HG03175 (cell line): Measurements from ENCODE around the gene GJA4.

Experiments used
- ATAC-seq: cut with Tn5 transposase; IDR thresholded peaks from one replicate; pipeline ENCODE4 v1.9.1; 2021; ENCODE audit warnings: mild to moderate bottlenecking, moderate library complexity; ENCODE audit not compliant: unreplicated experiment

GJA4 gene

DNA sequence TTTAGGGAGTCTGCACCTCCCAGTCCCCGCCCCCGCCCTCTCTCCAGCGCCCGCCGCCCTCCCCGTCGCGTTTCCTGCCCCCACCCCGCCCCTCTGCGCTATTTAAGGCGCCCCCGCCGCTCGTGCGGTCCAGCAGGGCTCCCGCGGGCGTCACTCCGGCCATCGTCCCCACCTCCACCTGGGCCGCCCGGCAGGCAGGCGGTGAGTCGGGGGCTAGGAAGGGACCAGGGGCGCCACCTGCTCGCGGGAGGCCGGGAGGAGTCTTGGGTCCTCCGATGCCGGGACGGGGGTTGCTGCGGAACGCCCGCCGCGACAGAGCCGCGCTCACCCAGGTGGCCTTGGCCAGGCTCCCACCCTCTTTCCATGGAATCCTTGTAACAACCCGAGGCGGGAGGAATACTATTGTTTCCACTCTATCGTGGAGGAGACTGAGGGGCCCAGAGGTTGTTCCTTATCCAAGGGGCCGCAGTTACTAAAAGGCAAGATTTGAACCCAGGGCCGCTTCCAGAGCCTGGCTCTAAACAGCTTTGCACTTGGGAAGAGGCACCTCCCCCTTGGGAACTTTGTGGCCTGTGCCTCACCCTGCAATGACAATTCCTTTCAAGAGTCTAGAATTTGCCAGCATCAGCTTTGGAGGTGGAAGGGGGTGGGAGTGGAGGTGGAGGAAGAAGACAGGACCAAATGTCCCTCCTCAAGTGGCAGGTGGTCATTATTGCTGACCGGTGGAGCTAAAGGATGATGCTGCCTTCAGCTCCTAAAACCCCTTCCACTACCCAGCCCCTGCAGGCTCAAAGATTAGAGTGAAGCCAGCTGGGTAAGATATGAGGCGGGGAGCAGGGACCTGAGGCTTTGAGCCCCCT is at the start of gene GJA4:
TSS of gene GJA4 (plus strand) at position 132 of the 860 bp plus-strand sequence. CDS start 1,215 bp downstream, outside the sequence.
- ATAC-seq: no peak

- no peak for ATAC-seq
Measured at GRCh38 chr1:34743775-34744174, 49.0 kb upstream of the GJA4 start.

GRCh38 chr1:34744851-34745250 is 47.9 kb upstream of the GJA4 start:
- no peak for ATAC-seq

- ATAC-seq: no peak
Measured at GRCh38 chr1:34745666-34746065, 47.1 kb upstream of the GJA4 start.

GRCh38 chr1:34746101-34746500 is 46.7 kb upstream of the GJA4 start:
- no peak for ATAC-seq

DNA sequence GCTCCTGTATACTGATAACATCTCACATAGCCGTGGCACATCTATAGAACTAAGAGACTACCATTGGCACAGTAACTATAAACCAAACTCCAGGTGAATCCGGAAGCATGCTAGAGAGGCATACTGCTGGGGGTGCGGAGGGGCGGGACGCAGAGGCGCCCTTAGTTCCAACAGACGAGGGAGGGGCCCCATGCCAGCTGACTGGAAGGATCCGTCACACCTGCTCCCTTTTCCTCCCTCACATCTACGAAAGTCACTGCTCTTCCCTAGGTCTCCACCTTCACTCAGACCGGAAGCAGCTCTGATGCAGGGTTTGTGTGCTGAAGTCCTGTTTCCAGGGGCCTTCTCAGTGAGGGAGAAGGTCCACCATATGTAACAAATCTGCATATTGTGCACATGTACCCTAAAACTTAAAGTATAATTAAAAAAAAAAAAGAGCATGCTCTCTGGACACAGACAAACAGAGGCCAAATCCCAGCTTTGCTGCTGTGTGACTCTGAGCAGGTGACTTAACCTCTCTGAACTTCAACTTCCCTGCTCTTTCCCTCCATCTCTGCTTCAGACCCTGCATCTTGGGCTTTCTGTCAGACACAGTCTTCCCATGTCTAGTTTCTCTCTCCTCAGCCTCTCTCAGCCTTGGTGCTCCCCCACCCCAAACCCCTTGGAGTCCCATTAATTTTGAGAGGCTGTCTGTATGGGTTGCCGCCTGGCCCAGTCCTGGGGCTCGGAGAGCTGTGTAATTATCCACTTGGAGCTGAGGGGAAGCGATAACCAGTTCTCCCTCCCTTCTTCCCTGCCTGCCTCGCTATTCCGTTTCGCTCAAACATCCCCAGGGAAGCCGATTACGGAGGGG is 45.8 kb upstream of the GJA4 start:
- ATAC-seq: no peak

- ATAC-seq: no peak
Measured at GRCh38 chr1:34747638-34747941, 45.2 kb upstream of the GJA4 start.

DNA sequence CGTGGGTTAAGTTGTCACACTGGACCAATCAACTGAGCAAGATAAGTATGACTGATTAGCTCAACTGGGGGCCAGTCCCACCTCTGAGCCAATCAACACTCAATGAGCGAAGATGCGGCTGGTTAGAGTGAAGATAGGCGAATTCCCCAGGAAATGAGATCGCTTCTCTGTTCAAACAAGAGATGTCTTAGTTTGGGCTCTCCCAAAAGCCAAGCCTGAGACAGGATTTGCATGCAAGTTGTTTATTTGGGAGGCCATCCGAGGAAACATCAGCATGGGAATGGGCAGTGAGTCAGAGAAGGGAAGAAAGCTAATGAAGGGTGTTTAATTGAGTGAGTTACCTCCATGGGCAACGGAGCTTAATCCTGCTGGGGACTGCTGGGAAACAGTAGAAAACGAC is 42.8 kb upstream of the GJA4 start:
- no peak for ATAC-seq

DNA sequence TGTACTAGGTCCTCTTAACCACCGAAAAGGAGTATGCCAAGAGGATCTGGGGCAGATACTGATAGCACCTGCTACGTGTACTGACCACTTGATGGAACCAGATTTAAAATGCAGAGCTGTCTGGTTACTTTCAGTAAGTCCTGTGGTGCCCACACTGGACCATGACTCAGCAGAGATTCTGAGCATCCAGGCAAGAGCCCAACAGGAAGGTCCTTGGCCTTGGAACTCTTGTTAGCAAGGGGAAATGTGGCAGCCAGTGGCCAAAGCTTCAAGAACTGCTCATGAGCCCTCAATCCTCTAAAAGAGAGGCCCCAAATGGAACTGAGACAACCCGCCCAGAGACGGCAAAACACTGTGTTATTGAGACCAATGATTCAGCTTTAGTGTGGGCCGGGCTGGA is 42.2 kb upstream of the GJA4 start:
- ATAC-seq: no peak

DNA sequence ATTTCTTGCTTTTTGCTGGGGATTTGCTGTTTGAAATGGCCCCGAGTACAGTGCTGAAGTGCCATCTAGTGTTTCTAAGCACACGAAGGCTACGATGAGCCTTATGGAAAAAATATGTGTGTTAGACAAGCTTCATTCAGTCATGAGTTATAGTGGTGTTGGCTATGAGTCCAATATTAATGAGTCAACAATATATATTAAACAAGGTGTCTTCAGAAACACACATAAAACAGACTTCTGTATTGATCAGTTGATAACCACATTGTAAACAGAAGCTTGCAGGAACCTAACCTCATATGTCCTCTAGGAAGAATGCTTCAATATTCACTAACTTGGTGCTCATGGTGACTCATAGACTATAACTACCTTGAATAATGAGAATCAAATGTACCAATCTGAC is 39.6 kb upstream of the GJA4 start:
- ATAC-seq: no peak

GRCh38 chr1:34754964-34755637 is 37.7 kb upstream of the GJA4 start, which contains the start of gene GJB5:
TSS of gene GJB5 (plus strand) at chr1:34755047. CDS start at chr1:34757331, 2,284 bp downstream.
- no peak for ATAC-seq

DNA sequence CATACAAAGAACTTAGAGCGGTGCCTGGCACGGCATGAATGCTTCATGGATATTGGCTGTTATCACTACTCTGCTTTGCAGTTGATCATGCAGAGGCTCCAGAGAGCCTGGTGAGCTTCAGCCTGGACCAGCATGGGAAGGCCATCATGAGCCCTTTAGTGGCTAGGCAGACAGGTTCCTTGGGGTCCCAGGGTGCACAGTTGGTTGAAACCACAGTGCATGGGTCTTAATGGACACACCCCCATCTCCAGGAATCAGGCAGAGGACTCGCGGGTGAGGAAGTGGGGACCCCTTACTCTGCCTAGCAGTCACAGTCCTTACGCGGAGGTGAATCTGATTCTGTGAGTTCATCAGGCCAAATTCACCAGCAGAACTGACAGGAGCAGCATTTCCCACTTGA is 36.8 kb upstream of the GJA4 start:
- ATAC-seq: no peak

- no peak for ATAC-seq
Measured at GRCh38 chr1:34757386-34757785, 35.4 kb upstream of the GJA4 start.

DNA sequence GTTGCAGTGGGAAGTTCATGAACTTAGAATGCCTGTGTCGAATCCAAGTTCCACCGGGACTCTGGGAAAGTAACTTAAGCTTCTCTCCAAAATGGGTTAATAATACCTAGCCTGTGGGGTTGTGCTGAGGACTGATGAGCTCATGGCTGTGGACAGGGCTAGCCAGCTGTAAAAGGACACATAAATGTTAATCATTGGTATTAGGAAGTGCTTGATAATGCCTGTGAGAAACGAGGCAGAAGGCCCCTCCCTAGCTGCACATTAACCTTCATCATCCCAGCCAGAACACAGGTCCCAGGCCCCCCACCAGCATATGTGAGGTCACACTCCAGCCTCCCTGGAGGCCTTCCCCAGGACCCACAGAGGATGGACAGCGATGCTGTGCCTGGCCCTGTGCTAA is 34.0 kb upstream of the GJA4 start:
- no peak for ATAC-seq

DNA sequence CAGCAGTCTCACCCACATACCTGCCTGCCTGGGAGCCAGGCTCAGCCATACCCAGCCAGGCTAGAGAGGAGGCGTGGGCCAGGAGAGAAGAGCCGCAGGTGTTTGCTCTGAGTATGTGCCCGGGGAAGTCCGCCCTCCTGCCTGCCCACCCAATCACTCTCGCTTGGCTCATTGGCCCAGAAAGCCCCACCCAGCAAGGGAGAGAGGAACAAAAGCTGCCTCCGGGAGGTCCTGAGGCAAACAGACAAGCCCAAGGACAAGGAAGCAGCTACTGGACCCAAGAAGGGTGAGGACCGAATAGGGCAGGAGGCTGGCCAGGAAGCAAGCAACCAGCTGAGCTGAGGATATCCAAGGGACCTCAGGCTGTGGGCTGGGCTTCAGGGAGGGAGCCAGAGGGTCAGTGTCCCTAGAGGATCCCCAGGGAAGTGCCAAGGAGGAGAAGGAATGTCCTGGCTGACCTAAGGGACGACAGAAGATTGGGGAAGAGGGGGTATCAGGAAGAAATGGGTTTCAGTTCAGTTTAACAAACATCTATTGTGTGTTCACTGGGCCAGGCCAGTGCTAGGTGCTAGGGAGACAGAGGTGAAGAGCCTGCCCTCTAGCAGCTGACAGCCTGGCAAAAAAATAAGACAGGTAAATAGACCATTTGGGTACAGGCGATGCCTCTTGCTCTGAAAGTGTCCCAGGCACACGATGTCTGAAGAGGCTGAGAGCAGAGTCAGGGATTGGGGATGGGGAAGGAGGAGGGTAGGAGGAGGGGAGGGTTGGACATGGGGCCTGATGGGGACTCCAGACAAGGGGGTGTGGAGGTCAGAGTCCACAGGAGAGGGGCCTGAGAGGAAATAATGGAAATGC is 33.1 kb upstream of the GJA4 start, which contains the start of gene GJB4:
TSS of gene GJB4 (plus strand) at position 238 of the 855 bp plus-strand sequence. CDS start 1,515 bp downstream, outside the sequence.
- ATAC-seq: no peak

DNA sequence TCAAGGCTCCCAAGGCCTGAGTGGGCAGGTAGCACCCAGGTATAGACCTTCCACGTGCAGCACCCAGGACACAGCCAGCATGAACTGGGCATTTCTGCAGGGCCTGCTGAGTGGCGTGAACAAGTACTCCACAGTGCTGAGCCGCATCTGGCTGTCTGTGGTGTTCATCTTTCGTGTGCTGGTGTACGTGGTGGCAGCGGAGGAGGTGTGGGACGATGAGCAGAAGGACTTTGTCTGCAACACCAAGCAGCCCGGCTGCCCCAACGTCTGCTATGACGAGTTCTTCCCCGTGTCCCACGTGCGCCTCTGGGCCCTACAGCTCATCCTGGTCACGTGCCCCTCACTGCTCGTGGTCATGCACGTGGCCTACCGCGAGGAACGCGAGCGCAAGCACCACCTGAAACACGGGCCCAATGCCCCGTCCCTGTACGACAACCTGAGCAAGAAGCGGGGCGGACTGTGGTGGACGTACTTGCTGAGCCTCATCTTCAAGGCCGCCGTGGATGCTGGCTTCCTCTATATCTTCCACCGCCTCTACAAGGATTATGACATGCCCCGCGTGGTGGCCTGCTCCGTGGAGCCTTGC is 31.5 kb upstream of the GJA4 start:
- ATAC-seq: no peak

DNA sequence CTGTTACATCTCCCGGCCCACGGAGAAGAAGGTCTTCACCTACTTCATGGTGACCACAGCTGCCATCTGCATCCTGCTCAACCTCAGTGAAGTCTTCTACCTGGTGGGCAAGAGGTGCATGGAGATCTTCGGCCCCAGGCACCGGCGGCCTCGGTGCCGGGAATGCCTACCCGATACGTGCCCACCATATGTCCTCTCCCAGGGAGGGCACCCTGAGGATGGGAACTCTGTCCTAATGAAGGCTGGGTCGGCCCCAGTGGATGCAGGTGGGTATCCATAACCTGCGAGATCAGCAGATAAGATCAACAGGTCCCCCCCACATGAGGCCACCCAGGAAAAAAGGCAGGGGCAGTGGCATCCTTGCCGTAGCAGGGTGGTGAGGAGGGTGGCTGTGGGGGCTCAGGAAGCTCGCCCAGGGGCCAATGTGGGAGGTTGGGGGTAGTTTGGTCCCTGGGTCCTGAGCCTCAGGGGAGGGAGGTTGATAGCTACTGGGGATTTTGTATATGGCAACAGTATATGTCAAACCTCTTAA is 31.0 kb upstream of the GJA4 start:
- ATAC-seq: no peak

DNA sequence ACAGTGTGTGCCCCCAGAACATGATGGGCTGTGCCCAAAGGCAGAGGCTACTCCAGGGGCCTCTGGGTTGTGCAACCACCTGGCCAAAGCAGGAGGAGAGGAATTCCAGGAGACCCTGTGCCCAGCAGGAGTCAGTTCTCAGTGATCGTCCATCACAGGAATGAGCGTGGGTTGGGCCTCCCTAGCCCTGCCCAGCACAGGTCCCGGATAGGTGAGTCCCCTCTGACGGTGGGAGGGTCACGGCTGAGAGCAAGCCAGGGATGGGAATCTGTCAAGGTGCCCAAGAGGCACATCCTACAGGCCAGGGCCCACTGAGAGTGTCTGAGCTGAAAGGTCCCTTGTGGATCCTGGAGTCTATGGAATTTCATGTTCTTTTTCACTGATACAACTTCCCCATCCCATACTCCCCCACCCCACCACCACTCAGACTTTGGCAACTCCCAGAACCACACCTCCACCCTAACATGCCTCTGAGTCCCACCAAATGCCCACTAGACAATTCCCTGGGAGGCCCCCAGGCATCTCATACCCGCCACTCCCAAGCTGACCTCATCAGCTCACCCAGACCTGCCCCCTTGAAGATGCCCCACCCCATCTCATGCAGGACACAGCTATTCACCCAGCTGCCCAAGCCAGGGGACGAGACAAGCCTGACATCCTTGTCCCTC is 30.2 kb upstream of the GJA4 start:
- no peak for ATAC-seq

- no peak for ATAC-seq
Measured at GRCh38 chr1:34763142-34763781, 29.5 kb upstream of the GJA4 start.
